ENCODE data around the gene DACT2. TPM values are rescaled to one million over a fixed set of nuclear protein-coding genes. Genes with fewer than 3 reads are reported as not detected.

Gene DACT2
- total RNA-seq, 1 experiment from 2014 or later: not detected

GRCh38 chr6:168344338-168344737, 24.8 kb upstream of the DACT2 start:
- intact Hi-C loops (cut with micrococcal nuclease): no loop called here
- no peaks in the 10 kb centered on the region for H3K9me2 ChIP-seq (ENCODE audit: insufficient read depth)
- H3K4me1 ChIP-seq (ENCODE audit: control insufficient read depth in 1 of 2, insufficient read depth in 2 of 2, low read length in 2 of 2): peaks cover 6 to 7% of the 10 kb centered on the region in 2 experiments; a peak in 2 of 4 replicates
- no peak overlapping the region for H3K4me3 ChIP-seq (replicated peaks in 1 of 2; ENCODE audit: low read depth in 1 of 2, low read length in 2 of 2)
- no peaks in the 10 kb centered on the region for H3K9me3 ChIP-seq (ENCODE audit: control insufficient read depth in 1 of 2, insufficient read depth in 1 of 2, low read depth in 1 of 2, low read length in 2 of 2)
- DNase-seq (ENCODE audit: low read depth, low spot score) (no peak), ATAC-seq (no peak)
- no peaks in the 10 kb centered on the region for H3K79me2 ChIP-seq (ENCODE audit: insufficient read depth, low read length)
- TF ChIP-seq RAD21 (IDR thresholded peaks at IDR 0.05; ENCODE audit: low read depth) (no peak), YY1 (IDR thresholded peaks at IDR 0.05; ENCODE audit: extremely low read depth, insufficient replicate concordance, low read depth, low read length) (no peak), ZBTB33 (IDR thresholded peaks at IDR 0.05; ENCODE audit: extremely low read depth, insufficient replicate concordance, low read length) (no peak), SIN3A (IDR thresholded peaks at IDR 0.05; ENCODE audit: low read depth) (no peak), POLR2A (IDR thresholded peaks at IDR 0.05; ENCODE audit: borderline replicate concordance, extremely low read depth, insufficient read depth, insufficient read length) (no peak), JUND (IDR thresholded peaks at IDR 0.05) (no peak), POLR2AphosphoS5 (IDR thresholded peaks at IDR 0.05; ENCODE audit: low read depth, low read length) (no peak), MAX (IDR thresholded peaks at IDR 0.05) (no peak), SP1 (IDR thresholded peaks at IDR 0.05; ENCODE audit: low read depth) (no peak), ZNF274 (IDR thresholded peaks at IDR 0.05; ENCODE audit: low read depth, low read length) (no peak), EGR1 (IDR thresholded peaks at IDR 0.05; ENCODE audit: low read depth) (no peak), CBX3 (IDR thresholded peaks at IDR 0.05; ENCODE audit: low read depth) (no peak), SRF (IDR thresholded peaks at IDR 0.05; ENCODE audit: low read depth) (no peak), CEBPB (IDR thresholded peaks at IDR 0.05; ENCODE audit: low read depth) (no peak), FOSL1 (IDR thresholded peaks at IDR 0.05; ENCODE audit: low read depth) (no peak), ZFX (IDR thresholded peaks at IDR 0.05) (no peak)
- TF ChIP-seq, protein P1, sequence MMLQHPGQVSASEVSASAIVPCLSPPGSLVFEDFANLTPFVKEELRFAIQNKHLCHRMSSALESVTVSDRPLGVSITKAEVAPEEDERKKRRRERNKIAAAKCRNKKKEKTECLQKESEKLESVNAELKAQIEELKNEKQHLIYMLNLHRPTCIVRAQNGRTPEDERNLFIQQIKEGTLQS (IDR thresholded peaks at IDR 0.05): no peak
- TF ChIP-seq, protein P2, sequence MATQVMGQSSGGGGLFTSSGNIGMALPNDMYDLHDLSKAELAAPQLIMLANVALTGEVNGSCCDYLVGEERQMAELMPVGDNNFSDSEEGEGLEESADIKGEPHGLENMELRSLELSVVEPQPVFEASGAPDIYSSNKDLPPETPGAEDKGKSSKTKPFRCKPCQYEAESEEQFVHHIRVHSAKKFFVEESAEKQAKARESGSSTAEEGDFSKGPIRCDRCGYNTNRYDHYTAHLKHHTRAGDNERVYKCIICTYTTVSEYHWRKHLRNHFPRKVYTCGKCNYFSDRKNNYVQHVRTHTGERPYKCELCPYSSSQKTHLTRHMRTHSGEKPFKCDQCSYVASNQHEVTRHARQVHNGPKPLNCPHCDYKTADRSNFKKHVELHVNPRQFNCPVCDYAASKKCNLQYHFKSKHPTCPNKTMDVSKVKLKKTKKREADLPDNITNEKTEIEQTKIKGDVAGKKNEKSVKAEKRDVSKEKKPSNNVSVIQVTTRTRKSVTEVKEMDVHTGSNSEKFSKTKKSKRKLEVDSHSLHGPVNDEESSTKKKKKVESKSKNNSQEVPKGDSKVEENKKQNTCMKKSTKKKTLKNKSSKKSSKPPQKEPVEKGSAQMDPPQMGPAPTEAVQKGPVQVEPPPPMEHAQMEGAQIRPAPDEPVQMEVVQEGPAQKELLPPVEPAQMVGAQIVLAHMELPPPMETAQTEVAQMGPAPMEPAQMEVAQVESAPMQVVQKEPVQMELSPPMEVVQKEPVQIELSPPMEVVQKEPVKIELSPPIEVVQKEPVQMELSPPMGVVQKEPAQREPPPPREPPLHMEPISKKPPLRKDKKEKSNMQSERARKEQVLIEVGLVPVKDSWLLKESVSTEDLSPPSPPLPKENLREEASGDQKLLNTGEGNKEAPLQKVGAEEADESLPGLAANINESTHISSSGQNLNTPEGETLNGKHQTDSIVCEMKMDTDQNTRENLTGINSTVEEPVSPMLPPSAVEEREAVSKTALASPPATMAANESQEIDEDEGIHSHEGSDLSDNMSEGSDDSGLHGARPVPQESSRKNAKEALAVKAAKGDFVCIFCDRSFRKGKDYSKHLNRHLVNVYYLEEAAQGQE (IDR thresholded peaks at IDR 0.05; ENCODE audit: low read depth): no peak
- TF ChIP-seq, protein P3, sequence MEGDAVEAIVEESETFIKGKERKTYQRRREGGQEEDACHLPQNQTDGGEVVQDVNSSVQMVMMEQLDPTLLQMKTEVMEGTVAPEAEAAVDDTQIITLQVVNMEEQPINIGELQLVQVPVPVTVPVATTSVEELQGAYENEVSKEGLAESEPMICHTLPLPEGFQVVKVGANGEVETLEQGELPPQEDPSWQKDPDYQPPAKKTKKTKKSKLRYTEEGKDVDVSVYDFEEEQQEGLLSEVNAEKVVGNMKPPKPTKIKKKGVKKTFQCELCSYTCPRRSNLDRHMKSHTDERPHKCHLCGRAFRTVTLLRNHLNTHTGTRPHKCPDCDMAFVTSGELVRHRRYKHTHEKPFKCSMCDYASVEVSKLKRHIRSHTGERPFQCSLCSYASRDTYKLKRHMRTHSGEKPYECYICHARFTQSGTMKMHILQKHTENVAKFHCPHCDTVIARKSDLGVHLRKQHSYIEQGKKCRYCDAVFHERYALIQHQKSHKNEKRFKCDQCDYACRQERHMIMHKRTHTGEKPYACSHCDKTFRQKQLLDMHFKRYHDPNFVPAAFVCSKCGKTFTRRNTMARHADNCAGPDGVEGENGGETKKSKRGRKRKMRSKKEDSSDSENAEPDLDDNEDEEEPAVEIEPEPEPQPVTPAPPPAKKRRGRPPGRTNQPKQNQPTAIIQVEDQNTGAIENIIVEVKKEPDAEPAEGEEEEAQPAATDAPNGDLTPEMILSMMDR (IDR thresholded peaks at IDR 0.05 in 2 of 3, conservative IDR thresholded peaks at IDR 0.05 in 1 of 3; ENCODE audit: borderline replicate concordance in 1 of 3, insufficient read depth in 1 of 3, low read depth in 2 of 3, low read length in 2 of 3): no peak
- H3K9ac ChIP-seq (ENCODE audit: low read length): no peak overlapping the region
- POLR2A ChIA-PET: no interaction called here
- H2AFZ ChIP-seq (ENCODE audit: low read depth, low read length, poor library complexity, severe bottlenecking): no peak overlapping the region
- no TSS peak for BruUV-seq (replicated peaks)
- no peaks in the 10 kb centered on the region for H3K27me3 ChIP-seq (ENCODE audit: insufficient read depth, low read length)
- RAD21 ChIA-PET (ENCODE audit: low non-redundant PET in 1 of 2, low total read pairs in 2 of 2, uncharacterized antibody in 2 of 2, unreplicated experiment in 2 of 2): no interaction called here
- H3K4me2 ChIP-seq (ENCODE audit: low read length): no peak overlapping the region
- no peak overlapping the region for H3K27ac ChIP-seq (ENCODE audit: low read depth, low read length)
- H4K20me1 ChIP-seq (ENCODE audit: insufficient read depth): no peaks in the 10 kb centered on the region
- CTCF ChIA-PET: no interaction called here
- no peaks in the 10 kb centered on the region for H3K36me3 ChIP-seq (ENCODE audit: control insufficient read depth in 1 of 2, insufficient read depth in 2 of 2, low read length in 2 of 2)

All from HCT116 (cell line).